Measurements from ENCODE around the gene KCNS3.
A peak's percentile ranks its signal among the peaks of the same experiment; 100 is the strongest.
"Not testable (repeated sequence)": the region's sequence is repeated elsewhere in the genome, so short reads cannot be mapped to it uniquely, and the experiment has no call there.

Gene KCNS3

GRCh38 chr2:17958466-17959092 lies 80.1 kb downstream of the KCNS3 start:
- no peak overlapping the region for H3K4me3 Mint-ChIP-seq
- no peaks in the 10 kb centered on the region for H3K4me1 Mint-ChIP-seq
- H3K27me3 Mint-ChIP-seq: no peaks in the 10 kb centered on the region
- no peak for ATAC-seq
- no peak for DNase-seq
- H3K27ac Mint-ChIP-seq: no peak overlapping the region
- H3K9me3 Mint-ChIP-seq: peaks cover 0 to 7% of the 10 kb centered on the region in 2 donors

DNA sequence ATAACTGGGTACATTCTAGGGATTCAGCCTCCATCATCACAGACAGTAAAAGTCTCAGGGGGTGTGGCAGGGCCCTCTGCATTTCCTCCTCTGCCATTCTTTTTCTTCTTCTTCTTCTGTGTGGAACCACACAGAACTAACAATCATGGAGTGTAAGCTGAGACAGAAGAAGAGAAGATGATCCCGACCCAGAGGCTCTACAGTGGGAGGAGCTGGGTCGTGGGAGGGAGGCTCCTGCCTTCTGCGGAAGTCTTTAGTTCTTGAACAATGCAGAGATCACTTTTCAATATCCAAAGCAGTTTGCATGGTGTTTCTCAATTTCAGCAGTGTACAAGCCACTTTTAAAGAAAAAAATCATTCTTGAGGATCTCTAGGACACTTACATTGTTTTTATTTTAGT lies 80.9 kb downstream of the KCNS3 start:
- Mint-ChIP-seq H3K27ac (no peak overlapping the region), H3K9me3 (peaks cover 0 to 7% of the 10 kb centered on the region in 2 donors), H3K4me3 (no peak overlapping the region), H3K27me3 (no peaks in the 10 kb centered on the region), H3K4me1 (no peaks in the 10 kb centered on the region)
- DNase-seq (no peak), ATAC-seq (no peak)

DNA sequence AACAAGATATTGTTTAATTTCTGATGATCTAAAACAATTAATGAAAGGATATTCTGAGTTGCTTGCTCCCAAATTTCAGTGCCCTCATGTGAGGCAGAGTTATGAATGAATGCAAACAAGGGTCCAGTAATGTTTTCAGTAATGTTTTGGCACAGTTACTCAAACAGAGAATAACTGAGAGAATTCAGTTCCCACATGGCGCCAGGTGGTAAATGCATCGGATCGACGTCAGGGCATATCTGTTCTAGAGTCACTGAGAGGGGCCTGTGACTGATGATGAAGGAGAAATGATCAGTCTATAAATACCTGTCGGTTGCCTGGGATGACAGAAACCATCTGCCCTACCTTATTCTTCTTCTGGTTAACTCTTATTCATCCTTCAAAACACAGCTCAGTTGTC lies 81.4 kb downstream of the KCNS3 start:
- ATAC-seq (no peak), DNase-seq (no peak)
- Mint-ChIP-seq H3K9me3 (peaks cover 0 to 7% of the 10 kb centered on the region in 2 donors), H3K27ac (no peak overlapping the region), H3K27me3 (no peaks in the 10 kb centered on the region), H3K4me3 (no peak overlapping the region), H3K4me1 (no peaks in the 10 kb centered on the region)

GRCh38 chr2:17960925-17961324 lies 82.5 kb downstream of the KCNS3 start:
- ATAC-seq: no peak
- Mint-ChIP-seq H3K27me3 (no peaks in the 10 kb centered on the region), H3K27ac (no peak overlapping the region), H3K4me3 (no peak overlapping the region), H3K4me1 (no peaks in the 10 kb centered on the region), H3K9me3 (peaks cover 0 to 7% of the 10 kb centered on the region in 2 donors)
- DNase-seq: no peak

- DNase-seq (no peak), ATAC-seq (no peak)
- H3K4me3 Mint-ChIP-seq: no peak overlapping the region
- peaks cover 0 to 7% of the 10 kb centered on the region in 2 donors for H3K9me3 Mint-ChIP-seq
- no peaks in the 10 kb centered on the region for H3K4me1 Mint-ChIP-seq
- H3K27ac Mint-ChIP-seq: peak overlapping the region in 1 of 2 donors; percentile 50
- no peaks in the 10 kb centered on the region for H3K27me3 Mint-ChIP-seq
Observed at GRCh38 chr2:17961789-17962188, 83.3 kb downstream of the KCNS3 start.

DNA sequence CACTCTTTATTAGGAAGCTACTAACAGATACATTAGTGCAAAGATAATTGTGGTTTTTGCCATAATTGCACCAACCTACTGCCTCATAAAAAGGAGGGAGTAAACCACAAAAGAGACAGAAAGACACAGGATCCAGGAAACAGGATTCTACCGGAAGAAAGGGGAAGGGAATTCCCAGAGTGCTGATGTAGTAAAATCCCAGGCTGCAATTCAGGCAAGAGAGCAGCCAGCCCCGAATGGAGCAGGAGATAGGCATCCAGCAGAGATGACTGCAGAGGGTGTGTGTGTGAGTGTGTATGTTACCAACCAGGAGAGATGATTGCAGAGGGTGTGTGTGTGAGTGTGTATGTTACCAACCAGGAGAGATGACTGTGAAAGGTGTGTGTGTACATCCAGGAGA lies 84.4 kb downstream of the KCNS3 start:
- no peak for ATAC-seq
- no peak for DNase-seq

GRCh38 chr2:17963571-17963970 lies 85.1 kb downstream of the KCNS3 start:
- not testable (repeated sequence) for H3K27ac Mint-ChIP-seq, H3K27me3 Mint-ChIP-seq, H3K9me3 Mint-ChIP-seq, H3K4me1 Mint-ChIP-seq, ATAC-seq, H3K4me3 Mint-ChIP-seq, DNase-seq

More for the DNA sequence above, 84.4 kb downstream of the KCNS3 start:
- no peaks in the 10 kb centered on the region for H3K27me3 Mint-ChIP-seq
- no peak overlapping the region for H3K4me3 Mint-ChIP-seq
- H3K27ac Mint-ChIP-seq: no peak overlapping the region
- H3K9me3 Mint-ChIP-seq: peaks cover 0 to 7% of the 10 kb centered on the region in 2 donors
- H3K4me1 Mint-ChIP-seq: no peaks in the 10 kb centered on the region

GRCh38 chr2:17965196-17965595 lies 86.7 kb downstream of the KCNS3 start:
- no peak overlapping the region for H3K27ac Mint-ChIP-seq
- DNase-seq: no peak
- H3K27me3 Mint-ChIP-seq: no peaks in the 10 kb centered on the region
- H3K9me3 Mint-ChIP-seq: peaks cover 0 to 7% of the 10 kb centered on the region in 2 donors
- peak; percentile 48 for ATAC-seq
- no peak overlapping the region for H3K4me3 Mint-ChIP-seq
- no peaks in the 10 kb centered on the region for H3K4me1 Mint-ChIP-seq

- H3K9me3 Mint-ChIP-seq: peaks cover 0 to 7% of the 10 kb centered on the region in 2 donors
- H3K27ac Mint-ChIP-seq: no peak overlapping the region
- ATAC-seq (no peak), DNase-seq (no peak)
- H3K4me1 Mint-ChIP-seq: no peaks in the 10 kb centered on the region
- H3K27me3 Mint-ChIP-seq: no peaks in the 10 kb centered on the region
- no peak overlapping the region for H3K4me3 Mint-ChIP-seq
Observed at GRCh38 chr2:17966798-17967197, 88.3 kb downstream of the KCNS3 start.

GRCh38 chr2:17969661-17970060 lies 91.2 kb downstream of the KCNS3 start:
- DNase-seq: no peak
- no peak overlapping the region for H3K4me3 Mint-ChIP-seq
- H3K27me3 Mint-ChIP-seq: no peaks in the 10 kb centered on the region
- ATAC-seq: no peak
- no peak overlapping the region for H3K27ac Mint-ChIP-seq
- no peaks in the 10 kb centered on the region for H3K4me1 Mint-ChIP-seq
- H3K9me3 Mint-ChIP-seq: no peaks in the 10 kb centered on the region

- H3K27me3 Mint-ChIP-seq: no peaks in the 10 kb centered on the region
- no peak overlapping the region for H3K27ac Mint-ChIP-seq
- no peak for ATAC-seq
- H3K4me3 Mint-ChIP-seq: no peak overlapping the region
- H3K9me3 Mint-ChIP-seq: no peaks in the 10 kb centered on the region
- H3K4me1 Mint-ChIP-seq: no peaks in the 10 kb centered on the region
- DNase-seq: no peak
Observed at GRCh38 chr2:17971531-17972125, 93.2 kb downstream of the KCNS3 start.

- H3K4me1 Mint-ChIP-seq: no peaks in the 10 kb centered on the region
- H3K27ac Mint-ChIP-seq: no peak overlapping the region
- no peak for ATAC-seq
- no peak for DNase-seq
- no peaks in the 10 kb centered on the region for H3K9me3 Mint-ChIP-seq
- H3K27me3 Mint-ChIP-seq: no peaks in the 10 kb centered on the region
- H3K4me3 Mint-ChIP-seq: no peak overlapping the region
Observed at GRCh38 chr2:17972991-17973390, 94.5 kb downstream of the KCNS3 start.

- Mint-ChIP-seq H3K27me3 (no peaks in the 10 kb centered on the region), H3K4me1 (no peaks in the 10 kb centered on the region), H3K9me3 (no peaks in the 10 kb centered on the region), H3K27ac (no peak overlapping the region), H3K4me3 (no peak overlapping the region)
- DNase-seq (no peak), ATAC-seq (peak; percentile 23)
Observed at GRCh38 chr2:17975401-17975800, 96.9 kb downstream of the KCNS3 start.

- Mint-ChIP-seq H3K27me3 (no peaks in the 10 kb centered on the region), H3K9me3 (no peaks in the 10 kb centered on the region), H3K4me3 (no peak overlapping the region), H3K27ac (no peak overlapping the region), H3K4me1 (no peaks in the 10 kb centered on the region)
- DNase-seq (no peak), ATAC-seq (no peak)
Observed at GRCh38 chr2:17976871-17977746, 98.6 kb downstream of the KCNS3 start.

- Mint-ChIP-seq H3K9me3 (no peaks in the 10 kb centered on the region), H3K27me3 (no peaks in the 10 kb centered on the region), H3K4me1 (no peaks in the 10 kb centered on the region), H3K27ac (no peak overlapping the region), H3K4me3 (no peak overlapping the region)
- DNase-seq (no peak), ATAC-seq (no peak)
Observed at GRCh38 chr2:17979707-17980106, 101.2 kb downstream of the KCNS3 start.

- Mint-ChIP-seq H3K4me3 (no peak overlapping the region), H3K4me1 (no peaks in the 10 kb centered on the region), H3K27me3 (no peaks in the 10 kb centered on the region), H3K27ac (no peak overlapping the region), H3K9me3 (no peaks in the 10 kb centered on the region)
- no peak for ATAC-seq
- no peak for DNase-seq
Observed at GRCh38 chr2:17981936-17982335, 103.5 kb downstream of the KCNS3 start.

Data from stimulated activated naive CD8-positive, alpha-beta T cell treated with anti-CD3 and anti-CD28 coated beads, Interleukin-15, amount 100 ng/mL, for 72 hours (primary cell).